Progenitor cell of endocrine pancreas (in vitro differentiated cells): ENCODE measurements around the gene TFIP11. TPM values are rescaled to one million over a fixed set of nuclear protein-coding genes. Genes with fewer than 3 reads are reported as not detected.

ENCODE experiments used
- DNase-seq: peaks from one replicate; pipeline ENCODE4 v3.0.0; 2021; ENCODE audit warnings: low spot score; ENCODE audit not compliant: unreplicated experiment
- H3K27ac Mint-ChIP-seq: 2 replicates; pipeline ENCODE4 v1.8.0; 2021; ENCODE audit warnings: mild to moderate bottlenecking, moderate library complexity, mixed read lengths
- H3K27me3 Mint-ChIP-seq: 2 replicates; pipeline ENCODE4 v1.8.0; 2021; ENCODE audit warnings: mixed read lengths
- H3K36me3 Mint-ChIP-seq: 2 replicates; pipeline ENCODE4 v1.8.0; 2022; ENCODE audit warnings: mixed read lengths; ENCODE audit not compliant: insufficient read depth
- H3K4me1 Mint-ChIP-seq: 2 replicates; pipeline ENCODE4 v1.8.0; 2021; ENCODE audit warnings: low read depth, mixed read lengths
- H3K4me3 Mint-ChIP-seq: 2 replicates; pipeline ENCODE4 v1.8.0; 2021; ENCODE audit warnings: low read depth, mild to moderate bottlenecking, moderate library complexity, mixed read lengths
- H3K9me3 Mint-ChIP-seq: 2 replicates; pipeline ENCODE4 v1.8.0; 2021; ENCODE audit warnings: low read depth, mixed read lengths
- total RNA-seq: library from RNA; stranded (reverse); gene quantifications from 2 replicates; pipeline ENCODE4 v1.2.1, GENCODE V29; 2021
- TF ChIP-seq, protein P1 (sequence below): fragments of 200-600 bp; sonication (generic); IDR thresholded peaks from one replicate; pipeline ENCODE4 v1.5.0; 2021; ENCODE audit warnings: antibody characterized with exemption, mild to moderate bottlenecking; ENCODE audit not compliant: unreplicated experiment

Gene TFIP11
- total RNA-seq, 1 donor from 2014 or later = 36.4 TPM

DNA sequence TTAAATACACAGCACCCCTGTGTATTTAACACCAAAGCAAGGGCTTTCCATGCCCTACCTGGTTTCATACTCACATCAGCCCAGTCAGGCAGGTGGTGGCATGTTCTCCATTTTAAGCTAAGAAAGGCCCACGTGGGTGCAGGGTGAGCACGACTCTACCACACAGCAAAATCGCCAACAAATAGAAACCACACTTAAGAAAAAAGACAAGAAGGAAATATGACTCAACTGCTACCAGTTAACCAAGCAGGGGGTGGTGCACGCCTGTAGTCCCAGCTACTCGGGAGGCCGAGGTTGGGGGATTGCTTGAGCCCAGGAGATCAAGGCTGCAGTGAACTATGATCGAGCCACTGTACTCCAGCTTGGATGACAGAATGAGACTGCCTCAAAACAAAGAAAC is 35.2 kb upstream of the TFIP11 start:
- no peak overlapping the region for H3K4me3 Mint-ChIP-seq
- no peaks in the 10 kb centered on the region for H3K36me3 Mint-ChIP-seq
- no peak overlapping the region for H3K27ac Mint-ChIP-seq
- no peak for DNase-seq
- H3K9me3 Mint-ChIP-seq = no peaks in the 10 kb centered on the region
- TF ChIP-seq, protein P1, sequence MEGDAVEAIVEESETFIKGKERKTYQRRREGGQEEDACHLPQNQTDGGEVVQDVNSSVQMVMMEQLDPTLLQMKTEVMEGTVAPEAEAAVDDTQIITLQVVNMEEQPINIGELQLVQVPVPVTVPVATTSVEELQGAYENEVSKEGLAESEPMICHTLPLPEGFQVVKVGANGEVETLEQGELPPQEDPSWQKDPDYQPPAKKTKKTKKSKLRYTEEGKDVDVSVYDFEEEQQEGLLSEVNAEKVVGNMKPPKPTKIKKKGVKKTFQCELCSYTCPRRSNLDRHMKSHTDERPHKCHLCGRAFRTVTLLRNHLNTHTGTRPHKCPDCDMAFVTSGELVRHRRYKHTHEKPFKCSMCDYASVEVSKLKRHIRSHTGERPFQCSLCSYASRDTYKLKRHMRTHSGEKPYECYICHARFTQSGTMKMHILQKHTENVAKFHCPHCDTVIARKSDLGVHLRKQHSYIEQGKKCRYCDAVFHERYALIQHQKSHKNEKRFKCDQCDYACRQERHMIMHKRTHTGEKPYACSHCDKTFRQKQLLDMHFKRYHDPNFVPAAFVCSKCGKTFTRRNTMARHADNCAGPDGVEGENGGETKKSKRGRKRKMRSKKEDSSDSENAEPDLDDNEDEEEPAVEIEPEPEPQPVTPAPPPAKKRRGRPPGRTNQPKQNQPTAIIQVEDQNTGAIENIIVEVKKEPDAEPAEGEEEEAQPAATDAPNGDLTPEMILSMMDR = no peak
- H3K4me1 Mint-ChIP-seq = no peaks in the 10 kb centered on the region
- H3K27me3 Mint-ChIP-seq = no peaks in the 10 kb centered on the region

GRCh38 chr22:26546282-26546681 is 34.0 kb upstream of the TFIP11 start:
- no peak for DNase-seq
- TF ChIP-seq, protein P1 = no peak
- Mint-ChIP-seq H3K4me3 (no peak overlapping the region), H3K36me3 (no peaks in the 10 kb centered on the region), H3K9me3 (no peaks in the 10 kb centered on the region), H3K4me1 (no peaks in the 10 kb centered on the region), H3K27me3 (no peaks in the 10 kb centered on the region), H3K27ac (no peak overlapping the region)

GRCh38 chr22:26545827-26546226 is 33.6 kb upstream of the TFIP11 start:
- Mint-ChIP-seq H3K27ac (no peak overlapping the region), H3K9me3 (no peaks in the 10 kb centered on the region), H3K4me1 (no peaks in the 10 kb centered on the region), H3K36me3 (no peaks in the 10 kb centered on the region), H3K4me3 (no peak overlapping the region), H3K27me3 (no peaks in the 10 kb centered on the region)
- no peak for DNase-seq
- TF ChIP-seq, protein P1 = no peak

- Mint-ChIP-seq H3K4me1 (no peaks in the 10 kb centered on the region), H3K27me3 (no peaks in the 10 kb centered on the region), H3K4me3 (no peak overlapping the region), H3K27ac (no peak overlapping the region), H3K36me3 (no peaks in the 10 kb centered on the region), H3K9me3 (no peaks in the 10 kb centered on the region)
- TF ChIP-seq, protein P1 = no peak
- no peak for DNase-seq
These were observed 33.1 kb upstream of the TFIP11 start for GRCh38 chr22:26545385-26545784.

GRCh38 chr22:26544489-26544888 is 32.2 kb upstream of the TFIP11 start:
- Mint-ChIP-seq H3K27me3 (no peaks in the 10 kb centered on the region), H3K4me1 (no peaks in the 10 kb centered on the region), H3K36me3 (no peaks in the 10 kb centered on the region), H3K4me3 (no peak overlapping the region), H3K9me3 (no peaks in the 10 kb centered on the region), H3K27ac (no peak overlapping the region)
- TF ChIP-seq, protein P1 = no peak
- DNase-seq = no peak
